Parathyroid adenoma (tissue), 2 donors: ENCODE measurements around the gene PEX19.

Experiments used
- H2AFZ ChIP-seq: fragments of 300-600 bp; sonication (generic); one replicate; pipeline ENCODE4 v1.7.0; 2017; ENCODE audit warnings: antibody characterized with exemption, mild to moderate bottlenecking
- H3K27ac ChIP-seq: fragments of 300-600 bp; sonication (generic); one replicate; pipeline ENCODE4 v1.7.0; 2017
- H3K27me3 ChIP-seq: fragments of 300-600 bp; sonication (generic); one replicate; pipeline ENCODE4 v1.7.0; 2017; ENCODE audit warnings: low read length; ENCODE audit not compliant: control insufficient read depth, insufficient read depth
- H3K36me3 ChIP-seq: fragments of 300-600 bp; sonication (generic); one replicate; pipeline ENCODE4 v1.7.0; 2017; ENCODE audit warnings: low read length; ENCODE audit not compliant: control insufficient read depth, insufficient read depth
- H3K4me1 ChIP-seq: fragments of 300-600 bp; sonication (generic); one replicate; pipeline ENCODE4 v1.7.0; 2017; ENCODE audit warnings: control low read depth
- H3K4me2 ChIP-seq: fragments of 300-600 bp; sonication (generic); one replicate; pipeline ENCODE4 v1.7.0; 2017; ENCODE audit warnings: low read length
- H3K4me3 ChIP-seq: fragments of 300-600 bp; sonication (generic); one replicate; pipeline ENCODE4 v1.7.0; 2017; ENCODE audit warnings: low read depth, low read length
- H3K79me2 ChIP-seq: fragments of 300-600 bp; sonication (generic); one replicate; pipeline ENCODE4 v1.7.0; 2017; ENCODE audit warnings: control low read depth
- H3K9ac ChIP-seq: fragments of 300-600 bp; sonication (generic); one replicate; pipeline ENCODE4 v1.7.0; 2017; ENCODE audit warnings: mild to moderate bottlenecking
- H3K9me3 ChIP-seq: fragments of 300-600 bp; sonication (generic); one replicate; pipeline ENCODE4 v1.7.0; 2017; ENCODE audit warnings: low read length; ENCODE audit not compliant: control insufficient read depth
- CTCF ChIP-seq: fragments of 300-600 bp; sonication (generic); IDR thresholded peaks from one replicate; pipeline ENCODE4 v1.7.0; 2017; ENCODE audit warnings: antibody characterized with exemption, mild to moderate bottlenecking
- donor health status: primary hyperparathyroidism.

PEX19 gene

GRCh38 chr1:160325252-160325651 lies 40.3 kb upstream of the PEX19 start:
- Histone ChIP-seq H3K9me3 (no peaks in the 10 kb centered on the region), H3K4me2 (no peak overlapping the region), H3K4me1 (no peaks in the 10 kb centered on the region), H3K27ac (no peak overlapping the region), H3K36me3 (no peaks in the 10 kb centered on the region), H3K27me3 (no peaks in the 10 kb centered on the region), H3K4me3 (no peak overlapping the region), H2AFZ (no peak overlapping the region), H3K9ac (no peak overlapping the region), H3K79me2 (no peaks in the 10 kb centered on the region)
- TF ChIP-seq CTCF: no peak

- Histone ChIP-seq H3K4me2 (no peak overlapping the region), H3K27me3 (no peaks in the 10 kb centered on the region), H3K36me3 (no peaks in the 10 kb centered on the region), H3K27ac (no peak overlapping the region), H3K4me1 (no peaks in the 10 kb centered on the region), H2AFZ (no peak overlapping the region), H3K9me3 (no peaks in the 10 kb centered on the region), H3K9ac (no peak overlapping the region), H3K4me3 (no peak overlapping the region), H3K79me2 (no peaks in the 10 kb centered on the region)
- TF ChIP-seq CTCF: no peak
These were observed 37.9 kb upstream of the PEX19 start for GRCh38 chr1:160322831-160323230.

- Histone ChIP-seq H2AFZ (no peak overlapping the region), H3K36me3 (no peaks in the 10 kb centered on the region), H3K27ac (no peak overlapping the region), H3K4me1 (no peaks in the 10 kb centered on the region), H3K4me3 (no peak overlapping the region), H3K27me3 (no peaks in the 10 kb centered on the region), H3K79me2 (no peaks in the 10 kb centered on the region), H3K9ac (no peak overlapping the region), H3K9me3 (no peaks in the 10 kb centered on the region), H3K4me2 (no peak overlapping the region)
- TF ChIP-seq CTCF: no peak
These were observed 30.4 kb upstream of the PEX19 start for GRCh38 chr1:160315359-160315758.

- no peak overlapping the region for H3K9ac ChIP-seq
- H3K9me3 ChIP-seq: no peaks in the 10 kb centered on the region
- no peak overlapping the region for H3K4me2 ChIP-seq
- no peaks in the 10 kb centered on the region for H3K4me1 ChIP-seq
- H3K27ac ChIP-seq: no peak overlapping the region
- no peak for TF ChIP-seq CTCF
- no peaks in the 10 kb centered on the region for H3K79me2 ChIP-seq
- H3K27me3 ChIP-seq: no peaks in the 10 kb centered on the region
- no peaks in the 10 kb centered on the region for H3K36me3 ChIP-seq
- no peak overlapping the region for H3K4me3 ChIP-seq
- H2AFZ ChIP-seq: no peak overlapping the region
These were observed 24.6 kb upstream of the PEX19 start for GRCh38 chr1:160309571-160309970.

- Histone ChIP-seq H3K9me3 (no peaks in the 10 kb centered on the region), H3K4me3 (no peak overlapping the region), H3K27me3 (no peaks in the 10 kb centered on the region), H3K4me1 (no peaks in the 10 kb centered on the region), H3K4me2 (no peak overlapping the region), H3K9ac (no peak overlapping the region), H2AFZ (no peak overlapping the region), H3K79me2 (no peaks in the 10 kb centered on the region), H3K36me3 (no peaks in the 10 kb centered on the region), H3K27ac (no peak overlapping the region)
- no peak for TF ChIP-seq CTCF
These were observed 24.2 kb upstream of the PEX19 start for GRCh38 chr1:160309185-160309557.
